ENCODE measurements around the gene SEPTIN8.

- no peak for TF ChIP-seq POLR2AphosphoS5 (IDR thresholded peaks at IDR 0.05; ENCODE audit: insufficient read depth, low read depth, low read length)
- TF ChIP-seq CTCF (IDR thresholded peaks at IDR 0.05; ENCODE audit: extremely low read depth in 1 of 2, insufficient read depth in 1 of 2, low read depth in 1 of 2, low read length in 2 of 2), result no peak
- no peak for TF ChIP-seq POLR2A (IDR thresholded peaks at IDR 0.05; ENCODE audit: low read depth, low read length)
Observed at GRCh38 chr5:132704875-132705274, 72.2 kb downstream of the SEPTIN8 start.

All from endothelial cell of umbilical vein (primary cell).